Measurements from ENCODE around the gene OSM. TPM values are rescaled to one million over a fixed set of nuclear protein-coding genes. Genes with fewer than 3 reads are reported as not detected.

OSM gene
- total RNA-seq = not detected in 2 replicates

GRCh38 chr22:30266445-30267381 is at the start of gene OSM:
Gene OSM, minus strand, starts transcription at chr22:30266851. Its CDS starts 52 bp downstream, at chr22:30266799.

GRCh38 chr22:30289141-30289979 is 22.7 kb upstream of the OSM start, which contains the start of gene CASTOR1:
Gene CASTOR1, minus strand, starts transcription at chr22:30289505. Its CDS starts 8 bp downstream, at chr22:30289497.

GRCh38 chr22:30245985-30246813 is 20.5 kb downstream of the OSM start, which contains the start of gene LIF:
Gene LIF, minus strand, starts transcription at chr22:30246759. Its CDS starts 64 bp downstream, at chr22:30246695.

Other genes with a start within 250 kb of the OSM start
- gene HORMAD2, start 186.4 kb downstream of the OSM start, total RNA-seq = not detected in 2 replicates
- gene LIF, start 20.1 kb downstream of the OSM start, total RNA-seq = 46.1 and 47.4 TPM in 2 replicates
- 7.5 and 10.4 TPM in 2 replicates for gene CASTOR1, start 22.7 kb upstream of the OSM start, total RNA-seq
- gene TBC1D10A, start 60.1 kb upstream of the OSM start, total RNA-seq = 13.7 and 14.1 TPM in 2 replicates
- 29.3 and 39.6 TPM in 2 replicates for gene SF3A1, start 90.0 kb upstream of the OSM start, total RNA-seq
- gene CCDC157, start 90.2 kb upstream of the OSM start, total RNA-seq = 1.8 and 2.2 TPM in 2 replicates
- 30.5 and 42.6 TPM in 2 replicates for gene RNF215, start 120.6 kb upstream of the OSM start, total RNA-seq
- gene SEC14L2, start 130.2 kb upstream of the OSM start, total RNA-seq = 12.7 and 15.9 TPM in 2 replicates
- 5.4 and 10.4 TPM in 2 replicates for gene MTFP1, start 158.9 kb upstream of the OSM start, total RNA-seq
- gene SEC14L3, start 205.2 kb upstream of the OSM start, total RNA-seq = not detected in 2 replicates
- gene SEC14L4, start 238.8 kb upstream of the OSM start, total RNA-seq = 0.07 and 0.13 TPM in 2 replicates